ENCODE data around the gene LTB.
A peak's percentile ranks its signal among the peaks of the same experiment; 100 is the strongest.
"Not testable (repeated sequence)": the region's sequence is repeated elsewhere in the genome, so short reads cannot be mapped to it uniquely, and the experiment has no call there.

LTB gene

GRCh38 chr6:31559606-31559957, 22.6 kb downstream of the LTB start:
- H3K27ac ChIP-seq, result no peak overlapping the region
- TF ChIP-seq CTCF (conservative IDR thresholded peaks at IDR 0.05), result no peak

GRCh38 chr6:31558631-31559500, 23.4 kb downstream of the LTB start:
- TF ChIP-seq CTCF (conservative IDR thresholded peaks at IDR 0.05), result no peak
- no peak overlapping the region for H3K27ac ChIP-seq

GRCh38 chr6:31558318-31558625, 24.0 kb downstream of the LTB start:
- no peak for TF ChIP-seq CTCF (conservative IDR thresholded peaks at IDR 0.05)
- no peak overlapping the region for H3K27ac ChIP-seq

GRCh38 chr6:31557443-31558317, 24.5 kb downstream of the LTB start:
- no peak for TF ChIP-seq CTCF (conservative IDR thresholded peaks at IDR 0.05)
- H3K27ac ChIP-seq, result no peak overlapping the region

- H3K27ac ChIP-seq, result no peak overlapping the region
- no peak for TF ChIP-seq CTCF (conservative IDR thresholded peaks at IDR 0.05)
Measured at GRCh38 chr6:31556307-31556706, 25.9 kb downstream of the LTB start.

- H3K27ac ChIP-seq, result not testable (repeated sequence)
- TF ChIP-seq CTCF (conservative IDR thresholded peaks at IDR 0.05), result peak; percentile 46
Measured at GRCh38 chr6:31551371-31551770, 30.9 kb downstream of the LTB start.

GRCh38 chr6:31548544-31548873, 33.7 kb downstream of the LTB start:
- no peak for TF ChIP-seq CTCF (conservative IDR thresholded peaks at IDR 0.05)
- H3K27ac ChIP-seq, result peak overlapping the region; percentile 82
